Measurements from ENCODE around the gene PTPDC1.

GRCh38 chr9:94144394-94144793, 60.1 kb downstream of the PTPDC1 start:
- TF ChIP-seq CTCF (IDR thresholded peaks at IDR 0.05) (no peak), EZH2phosphoT487 (IDR thresholded peaks at IDR 0.05) (no peak)
